Astrocyte of the cerebellum (primary cell): Measurements from ENCODE around the gene ZCCHC24.

ENCODE experiments used
- DNase-seq: peaks from one replicate; pipeline ENCODE4 v3.0.0-alpha.2; 2011; ENCODE audit warnings: low read depth
- H3K4me3 ChIP-seq: 2 replicates; pipeline ENCODE4 v1.5.1; 2011; ENCODE audit warnings: mild to moderate bottlenecking, low read depth, low read length, moderate library complexity
- CTCF ChIP-seq: IDR thresholded peaks from 2 replicates; pipeline ENCODE4 v1.5.1; 2012; ENCODE audit warnings: low read length, low read depth, moderate library complexity, mild to moderate bottlenecking; ENCODE audit errors: missing control alignments
- in situ Hi-C: cut with HindIII; loops from 2 replicates; pipeline ENCODE4 v1.10.0; 2017; ENCODE audit warnings: low sequenced_read_pairs

Gene ZCCHC24

GRCh38 chr10:79409038-79409725, 36.2 kb downstream of the ZCCHC24 start:
- no peak for TF ChIP-seq CTCF
- DNase-seq: no peak
- in situ Hi-C loops: no loop called here
- H3K4me3 ChIP-seq: no peak overlapping the region

DNA sequence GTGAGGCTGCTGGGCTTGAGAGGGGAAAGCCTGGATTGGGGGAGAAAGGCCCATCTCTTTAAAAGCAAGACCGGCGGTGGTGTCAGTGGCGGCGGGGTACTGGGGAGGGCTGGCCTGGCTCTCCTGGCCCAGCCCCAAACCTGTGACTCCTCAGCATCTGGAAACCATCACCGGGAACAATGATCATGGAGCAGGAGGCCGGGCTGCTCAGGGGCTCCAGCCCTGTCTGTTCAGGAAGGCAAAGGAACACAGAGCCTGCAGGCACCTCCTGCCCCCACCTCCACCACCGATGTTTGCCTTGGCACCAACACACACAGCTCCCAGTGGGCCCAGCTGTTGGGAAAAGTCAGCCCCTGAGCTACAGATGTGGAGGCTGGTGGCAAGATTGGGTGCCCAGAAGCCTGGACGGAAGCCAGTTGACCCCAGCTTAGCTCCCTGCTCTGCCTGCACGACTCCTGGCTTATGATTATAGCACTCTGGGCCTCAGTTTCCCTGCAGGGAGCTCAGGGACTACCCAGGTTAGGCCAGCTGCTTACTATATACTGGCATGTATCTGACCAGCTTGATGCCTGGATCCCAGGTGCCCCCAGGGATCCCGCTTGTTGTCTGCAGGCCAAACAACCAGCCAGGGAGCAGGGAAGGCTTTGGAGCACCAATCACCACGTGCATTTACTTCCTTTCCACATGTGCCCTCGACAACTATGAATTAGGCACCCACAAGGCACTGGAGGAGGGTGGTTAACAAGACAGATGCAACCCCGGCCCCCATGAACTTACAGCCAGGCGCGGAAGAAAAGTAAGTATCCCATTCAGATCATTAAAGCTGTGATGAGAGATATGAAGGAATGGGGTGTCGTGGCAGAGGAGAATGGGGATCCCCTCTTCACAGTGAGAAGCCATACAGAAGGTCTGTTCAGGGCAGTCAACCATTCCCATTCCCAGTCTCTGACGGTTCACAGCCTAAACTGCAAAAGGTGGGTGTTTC, 37.3 kb downstream of the ZCCHC24 start:
- H3K4me3 ChIP-seq: no peak overlapping the region
- in situ Hi-C loops: no loop called here
- no peak for TF ChIP-seq CTCF
- DNase-seq: peak; percentile 61

GRCh38 chr10:79407423-79407796, 38.0 kb downstream of the ZCCHC24 start:
- DNase-seq: no peak
- H3K4me3 ChIP-seq: no peak overlapping the region
- no peak for TF ChIP-seq CTCF
- in situ Hi-C loops: no loop called here

- no peak overlapping the region for H3K4me3 ChIP-seq
- no peak for DNase-seq
- in situ Hi-C loops: no loop called here
- no peak for TF ChIP-seq CTCF
Observed at GRCh38 chr10:79406683-79407422, 38.6 kb downstream of the ZCCHC24 start.

GRCh38 chr10:79405995-79406515, 39.4 kb downstream of the ZCCHC24 start:
- in situ Hi-C loops: no loop called here
- no peak for TF ChIP-seq CTCF
- DNase-seq: no peak
- H3K4me3 ChIP-seq: no peak overlapping the region

DNA sequence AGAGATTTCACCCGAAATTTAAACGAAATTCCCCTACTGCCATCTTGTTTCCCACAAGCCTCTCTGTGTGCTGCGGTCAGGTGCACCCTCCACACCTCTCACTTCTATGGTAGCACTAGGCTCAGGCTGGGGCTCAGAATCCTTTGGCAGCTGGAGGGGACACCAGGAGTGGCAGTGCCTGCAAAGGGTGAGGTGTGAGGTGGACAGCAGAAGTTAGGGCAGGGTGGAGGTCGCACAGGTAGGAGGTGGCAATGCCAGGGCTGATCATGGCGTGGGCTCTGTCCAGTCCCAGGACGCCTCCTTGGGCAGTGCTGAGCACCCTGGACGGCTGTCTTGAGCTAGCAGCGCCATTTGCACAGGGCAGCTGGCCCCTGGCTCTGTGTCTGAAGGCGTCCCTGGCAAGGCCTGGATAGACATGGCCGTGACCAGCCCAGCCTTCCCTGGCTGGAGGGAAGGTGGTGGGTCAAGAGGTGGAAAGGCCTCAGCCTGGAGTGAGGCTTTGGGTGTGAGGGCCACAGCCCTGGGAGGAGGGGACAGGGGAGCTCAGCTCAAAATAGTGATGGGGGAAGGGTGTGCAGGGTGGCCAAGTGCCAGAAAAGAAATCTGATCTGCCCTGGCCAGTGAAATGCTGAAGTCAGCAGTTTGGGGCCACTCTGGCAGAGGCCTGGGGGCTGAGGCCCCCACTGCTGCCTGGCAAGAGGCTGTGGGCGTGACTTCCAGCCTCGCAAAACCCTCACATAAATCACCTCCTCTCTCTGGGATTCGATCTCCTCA, 40.0 kb downstream of the ZCCHC24 start:
- no peak for DNase-seq

More for the DNA sequence above, 40.0 kb downstream of the ZCCHC24 start:
- H3K4me3 ChIP-seq: no peak overlapping the region
- in situ Hi-C loops: no loop called here
- no peak for TF ChIP-seq CTCF
